VCaP (cell line): Measurements from ENCODE around the gene MYO7A.

ENCODE experiments used
- H3K27ac ChIP-seq: fragments of 450-650 bp; 2 replicates; pipeline ENCODE4 v1.5.1; 2017
- CTCF ChIP-seq: fragments of 450-650 bp; conservative IDR thresholded peaks from 2 replicates; pipeline ENCODE4 v1.5.1; 2017; ENCODE audit warnings: mild to moderate bottlenecking, moderate library complexity

MYO7A gene

GRCh38 chr11:77180346-77180745, 52.3 kb downstream of the MYO7A start:
- TF ChIP-seq CTCF: no peak

GRCh38 chr11:77181226-77181625, 53.2 kb downstream of the MYO7A start:
- H3K27ac ChIP-seq: no peak overlapping the region
- TF ChIP-seq CTCF: no peak

More at GRCh38 chr11:77180346-77180745, 52.3 kb downstream of the MYO7A start:
- no peak overlapping the region for H3K27ac ChIP-seq

GRCh38 chr11:77181799-77182541, 53.9 kb downstream of the MYO7A start:
- H3K27ac ChIP-seq: no peak overlapping the region
- no peak for TF ChIP-seq CTCF

GRCh38 chr11:77182542-77183430, 54.7 kb downstream of the MYO7A start:
- no peak overlapping the region for H3K27ac ChIP-seq
- no peak for TF ChIP-seq CTCF

- H3K27ac ChIP-seq: no peak overlapping the region
- TF ChIP-seq CTCF: no peak
These were observed 55.5 kb downstream of the MYO7A start for GRCh38 chr11:77183431-77183984.

GRCh38 chr11:77184136-77184860, 56.3 kb downstream of the MYO7A start:
- no peak for TF ChIP-seq CTCF
- no peak overlapping the region for H3K27ac ChIP-seq

GRCh38 chr11:77186302-77186701, 58.3 kb downstream of the MYO7A start:
- TF ChIP-seq CTCF: no peak
- no peak overlapping the region for H3K27ac ChIP-seq
